OCI-LY7 (cell line): ENCODE results near the gene CABP2. TPM values are rescaled to one million over a fixed set of nuclear protein-coding genes. Genes with fewer than 3 reads are reported as not detected.
A peak's percentile ranks its signal among the peaks of the same experiment; 100 is the strongest.

Source experiments
- BruUV-seq: library from RNA; stranded (reverse); fragments of 400-500 nt; replicated peaks from 2 replicates; lab custom pipeline; 2021; lab: Mats Ljungman, UMichigan
- CTCF ChIA-PET: fragments of 300-600 bp; sonication (Branson Sonifier 250); formaldehyde crosslinking; loops from one replicate; lab custom pipeline; 2022; ENCODE audit warnings: antibody characterized with exemption; ENCODE audit not compliant: unreplicated experiment; lab: Charles Lee
- POLR2A ChIA-PET: fragments of 300-600 bp; sonication (Branson Sonifier 250); formaldehyde crosslinking; loops from one replicate; lab custom pipeline; 2022; ENCODE audit warnings: antibody characterized with exemption; lab: Charles Lee
- DNase-seq: peaks from one replicate; pipeline ENCODE4 v3.0.0-alpha.2; 2015; ENCODE audit warnings: low spot score
- H2AFZ ChIP-seq: fragments of 200-600 bp; sonication (generic), shearing (Covaris generic); 2 replicates; pipeline ENCODE4 v1.6.1; 2014; ENCODE audit warnings: mild to moderate bottlenecking, antibody characterized with exemption, low read length, moderate library complexity
- H3K27ac ChIP-seq: fragments of 200-600 bp; sonication (generic); 2 replicates; pipeline ENCODE4 v1.5.1; 2014; ENCODE audit warnings: mixed run types, low read depth, mild to moderate bottlenecking, moderate library complexity, low read length, inconsistent platforms; ENCODE audit not compliant: poor library complexity, severe bottlenecking
- H3K36me3 ChIP-seq: fragments of 200-600 bp; sonication (generic); 2 replicates; pipeline ENCODE4 v1.6.1; 2014; ENCODE audit warnings: mild to moderate bottlenecking, antibody characterized with exemption, low read length, moderate library complexity, mixed read lengths; ENCODE audit not compliant: insufficient read depth
- H3K4me1 ChIP-seq: fragments of 200-600 bp; sonication (generic); 2 replicates; pipeline ENCODE4 v1.5.1; 2014; ENCODE audit warnings: mild to moderate bottlenecking, low read length; ENCODE audit not compliant: insufficient read depth, poor library complexity, severe bottlenecking
- H3K4me2 ChIP-seq: fragments of 200-600 bp; sonication (generic); 2 replicates; pipeline ENCODE4 v1.6.1; 2014; ENCODE audit warnings: mild to moderate bottlenecking, low read length
- H3K4me3 ChIP-seq: fragments of 200-600 bp; sonication (generic); 2 replicates; pipeline ENCODE4 v1.5.1; 2014; ENCODE audit warnings: mild to moderate bottlenecking, low read depth, low read length; ENCODE audit not compliant: poor library complexity, severe bottlenecking
- H3K79me2 ChIP-seq: fragments of 200-600 bp; sonication (generic); 2 replicates; pipeline ENCODE4 v1.6.1; 2016; ENCODE audit warnings: low read depth, mild to moderate bottlenecking, low read length, moderate library complexity, mixed read lengths; ENCODE audit not compliant: insufficient read depth
- H3K9me2 ChIP-seq: fragments of 200-600 bp; sonication (generic); 2 replicates; pipeline ENCODE4 v1.6.1; 2016; ENCODE audit warnings: mild to moderate bottlenecking, low read length, mixed read lengths; ENCODE audit not compliant: insufficient read depth
- H3K9me3 ChIP-seq: fragments of 200-600 bp; sonication (generic); 2 replicates; pipeline ENCODE4 v1.6.1; 2014; ENCODE audit warnings: mild to moderate bottlenecking, mixed run types, low read length, mixed read lengths
- H4K20me1 ChIP-seq: fragments of 200-600 bp; sonication (generic); 2 replicates; pipeline ENCODE4 v1.6.1; 2014; ENCODE audit warnings: mild to moderate bottlenecking, antibody characterized with exemption, low read length, moderate library complexity, mixed read lengths; ENCODE audit not compliant: insufficient read depth
- EZH2phosphoT487 ChIP-seq: fragments of 200-600 bp; sonication (generic); IDR thresholded peaks from 2 replicates; pipeline ENCODE4 v1.6.1; 2018; ENCODE audit warnings: low read depth, borderline replicate concordance, mild to moderate bottlenecking, mixed run types, antibody characterized with exemption, low read length, moderate library complexity, mixed read lengths
- intact Hi-C: fragments of 100-400 bp; cut with micrococcal nuclease; formaldehyde crosslinking; loops from one replicate; pipeline ENCODE4 v1.10.0; 2022; ENCODE audit not compliant: unreplicated experiment
- total RNA-seq, 2 experiments: library from RNA; depleted of rRNA in 1 of 2; stranded (reverse); fragments of >200 nt in 1 of 2; shearing (Covaris generic) in 1 of 2; gene quantifications; 2 replicates each; pipeline ENCODE4 v1.2.3, GENCODE V29; 2014 to 2022
- TF ChIP-seq, protein P1 (sequence below): fragments of 200-600 bp; sonication (generic); conservative IDR thresholded peaks from 2 replicates; pipeline ENCODE4 v1.5.1; 2014; ENCODE audit warnings: mild to moderate bottlenecking, antibody characterized with exemption, low read length, moderate library complexity, mixed read lengths

Gene CABP2
- total RNA-seq, 2 experiments from 2014 or later, result not detected

DNA sequence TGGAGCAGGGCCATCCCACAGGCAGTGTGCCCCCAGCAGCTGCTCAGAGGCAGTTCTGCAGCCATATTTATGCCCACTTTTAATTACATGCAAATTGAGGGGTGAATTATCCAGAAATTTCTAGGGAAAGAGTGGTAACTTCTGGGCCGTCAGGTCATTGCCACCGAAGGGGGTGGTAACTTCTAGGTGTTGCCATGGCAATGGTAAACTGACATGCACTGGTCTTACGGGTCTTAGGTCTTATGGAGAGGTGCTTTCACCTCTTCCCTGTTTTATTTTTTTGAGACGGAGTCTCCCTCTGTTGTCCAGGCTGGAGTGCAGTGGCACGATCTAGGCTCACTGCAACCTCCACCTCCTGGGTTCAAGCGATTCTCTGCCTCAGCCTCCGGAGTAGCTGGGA is 50.4 kb downstream of the CABP2 start:
- Histone ChIP-seq H3K9me3 (no peaks in the 10 kb centered on the region), H3K79me2 (peaks cover 10% of the 10 kb centered on the region; the same call in 1 of the 2 replicates), H3K4me3 (no peak overlapping the region), H3K36me3 (no peaks in the 10 kb centered on the region), H3K4me1 (peaks cover 23% of the 10 kb centered on the region), H3K9me2 (no peaks in the 10 kb centered on the region), H3K4me2 (no peak overlapping the region), H4K20me1 (no peaks in the 10 kb centered on the region), H2AFZ (no peak overlapping the region), H3K27ac (no peak overlapping the region)
- CTCF ChIA-PET, result no interaction called here
- TF ChIP-seq, protein P1, sequence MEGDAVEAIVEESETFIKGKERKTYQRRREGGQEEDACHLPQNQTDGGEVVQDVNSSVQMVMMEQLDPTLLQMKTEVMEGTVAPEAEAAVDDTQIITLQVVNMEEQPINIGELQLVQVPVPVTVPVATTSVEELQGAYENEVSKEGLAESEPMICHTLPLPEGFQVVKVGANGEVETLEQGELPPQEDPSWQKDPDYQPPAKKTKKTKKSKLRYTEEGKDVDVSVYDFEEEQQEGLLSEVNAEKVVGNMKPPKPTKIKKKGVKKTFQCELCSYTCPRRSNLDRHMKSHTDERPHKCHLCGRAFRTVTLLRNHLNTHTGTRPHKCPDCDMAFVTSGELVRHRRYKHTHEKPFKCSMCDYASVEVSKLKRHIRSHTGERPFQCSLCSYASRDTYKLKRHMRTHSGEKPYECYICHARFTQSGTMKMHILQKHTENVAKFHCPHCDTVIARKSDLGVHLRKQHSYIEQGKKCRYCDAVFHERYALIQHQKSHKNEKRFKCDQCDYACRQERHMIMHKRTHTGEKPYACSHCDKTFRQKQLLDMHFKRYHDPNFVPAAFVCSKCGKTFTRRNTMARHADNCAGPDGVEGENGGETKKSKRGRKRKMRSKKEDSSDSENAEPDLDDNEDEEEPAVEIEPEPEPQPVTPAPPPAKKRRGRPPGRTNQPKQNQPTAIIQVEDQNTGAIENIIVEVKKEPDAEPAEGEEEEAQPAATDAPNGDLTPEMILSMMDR, result no peak
- TF ChIP-seq EZH2phosphoT487, result no peak
- DNase-seq, result no peak
- intact Hi-C loops, result no loop called here
- POLR2A ChIA-PET, result interaction anchor here (0.6 kb wide), 1 partner anchor 33 kb away, joined by 3 read pairs; no protein-coding TSS in a partner anchor
- no TSS peak for BruUV-seq

DNA sequence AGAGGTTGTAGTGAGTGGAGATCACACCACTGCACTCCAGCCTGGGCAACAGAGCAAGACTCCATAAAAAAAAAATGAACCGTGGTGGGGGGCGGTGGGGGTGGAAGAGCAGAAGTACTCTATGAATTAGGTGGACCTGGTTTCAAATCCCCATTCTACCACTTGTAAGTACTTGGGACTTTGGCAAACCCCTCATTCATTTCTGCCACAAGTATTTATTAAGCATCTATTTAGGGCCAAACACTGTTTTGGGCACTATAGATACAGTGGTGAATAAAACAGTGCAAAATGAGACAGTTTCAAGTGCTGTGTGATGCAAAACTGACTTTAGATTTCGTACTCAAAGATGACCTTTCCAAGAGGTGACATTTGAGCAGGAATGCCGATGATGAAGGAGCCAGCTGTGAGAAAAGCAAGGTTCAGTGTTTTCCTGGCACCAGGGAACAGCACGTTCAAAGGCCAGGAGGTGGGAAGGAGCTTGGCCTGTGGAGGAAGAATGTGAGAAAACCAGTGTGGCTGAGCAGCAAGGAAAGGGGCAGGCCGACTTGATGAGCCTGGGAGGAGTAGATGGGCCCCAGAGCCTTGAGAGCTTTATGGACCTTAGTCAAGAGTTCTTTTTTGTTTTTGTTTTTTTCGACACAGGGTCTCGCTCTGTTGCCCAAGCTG is 52.8 kb downstream of the CABP2 start:
- intact Hi-C loops, result no loop called here
- no peaks in the 10 kb centered on the region for H4K20me1 ChIP-seq
- TF ChIP-seq, protein P1, result no peak
- TF ChIP-seq EZH2phosphoT487, result no peak
- DNase-seq, result no peak
- ChIA-PET CTCF (no interaction called here), POLR2A (interaction anchor here (0.6 to 4.2 kb wide), 5 partner anchors 12 to 230 kb away, joined by 3 to 13 read pairs (median 4); partner anchors contain the start of gene AIP)
- no TSS peak for BruUV-seq
- H2AFZ ChIP-seq, result no peak overlapping the region
- H3K4me3 ChIP-seq, result no peak overlapping the region
- no peak overlapping the region for H3K27ac ChIP-seq
- peaks cover 45% of the 10 kb centered on the region for H3K4me1 ChIP-seq
- H3K36me3 ChIP-seq, result no peaks in the 10 kb centered on the region
- peaks cover 16% of the 10 kb centered on the region; the same call in 1 of the 2 replicates for H3K79me2 ChIP-seq
- H3K9me2 ChIP-seq, result no peaks in the 10 kb centered on the region
- H3K9me3 ChIP-seq, result no peaks in the 10 kb centered on the region
- H3K4me2 ChIP-seq, result 0 out of 2 replicates have a peak overlapping the region, but pooled peaks have one; percentile 13

DNA sequence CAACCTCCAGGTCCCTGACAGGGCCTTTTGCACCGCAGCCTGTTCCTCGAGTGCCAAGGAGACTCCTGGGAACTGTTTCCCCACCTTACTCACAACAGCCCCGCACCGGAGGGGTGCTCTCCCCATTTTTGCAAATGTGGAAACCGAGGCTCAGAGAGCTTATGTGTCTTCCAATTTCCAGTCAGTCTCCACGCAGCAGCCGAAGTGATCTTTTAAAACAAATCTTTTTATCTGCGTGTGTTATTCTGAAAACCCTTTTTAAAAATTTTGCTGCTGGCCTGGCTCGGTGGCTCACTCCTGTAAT is 53.8 kb downstream of the CABP2 start:
- ChIA-PET CTCF (no interaction called here), POLR2A (interaction anchor here (1.2 to 4.2 kb wide), 4 partner anchors 9 to 32 kb away, joined by 3 to 20 read pairs (median 12); partner anchors contain the start of gene PTPRCAP)
- intact Hi-C loops, result loop anchor here (1.0 to 5.0 kb wide), 4 partner anchors 32 to 117 kb away; partner anchors contain the start of genes POLD4 and PTPRCAP
- DNase-seq, result no peak
- Histone ChIP-seq H2AFZ (peak overlapping the region; percentile 61; the same call in 1 of the 2 replicates), H4K20me1 (no peaks in the 10 kb centered on the region), H3K4me1 (peaks cover 49% of the 10 kb centered on the region), H3K79me2 (peaks cover 23% of the 10 kb centered on the region; the same call in 1 of the 2 replicates), H3K4me3 (peak overlapping the region; percentile 87), H3K9me3 (no peaks in the 10 kb centered on the region), H3K4me2 (peak overlapping the region; percentile 78), H3K9me2 (no peaks in the 10 kb centered on the region), H3K36me3 (no peaks in the 10 kb centered on the region), H3K27ac (no peak overlapping the region)
- TF ChIP-seq, protein P1, result peak; percentile 41; the same call in 1 of the 2 replicates
- no peak for TF ChIP-seq EZH2phosphoT487
- BruUV-seq, result no TSS peak
